ENCODE results near the gene FBXO5. TPM values are rescaled to one million over a fixed set of nuclear protein-coding genes. Genes with fewer than 3 reads are reported as not detected.
A peak's percentile ranks its signal among the peaks of the same experiment; 100 is the strongest.

The FBXO5 gene
- total and polyA plus RNA-seq, 2 experiments from 2014 or later: 49.6 to 51.2 TPM

- no peaks in the 10 kb centered on the region; the same call in 1 of the 2 replicates for H3F3A ChIP-seq (replicated peaks; ENCODE audit: low read depth)
- peaks cover 71% of the 10 kb centered on the region for H3K36me3 Mint-ChIP-seq (ENCODE audit: low read depth)
- peaks cover 88% of the 10 kb centered on the region for H4K20me1 ChIP-seq (replicated peaks; ENCODE audit: insufficient read depth)
- H3K79me2 ChIP-seq (replicated peaks; ENCODE audit: insufficient read depth): peaks cover 83% of the 10 kb centered on the region
- no peak overlapping the region for H2AFZ ChIP-seq
- peaks cover 69% of the 10 kb centered on the region for H3K36me3 ChIP-seq (ENCODE audit: insufficient read depth)
- no peak for DNase-seq (ENCODE audit: low spot score)
- peaks cover 42% of the 10 kb centered on the region for H3K4me1 Mint-ChIP-seq
- ATAC-seq: no peak
- H3K9me3 Mint-ChIP-seq: no peaks in the 10 kb centered on the region
- H3K27me3 ChIP-seq (ENCODE audit: insufficient read depth): no peaks in the 10 kb centered on the region
- no peak overlapping the region for H3K4me3 ChIP-seq
- peak overlapping the region; percentile 16; the same call in 1 of the 3 replicates for H3K4me3 Mint-ChIP-seq
- H3K9me2 ChIP-seq (ENCODE audit: insufficient read depth): no peaks in the 10 kb centered on the region
- TF ChIP-seq ZNF331 (CRISPR knock-in tag; IDR thresholded peaks at IDR 0.05; ENCODE audit: low read depth) (no peak), STAT1 (IDR thresholded peaks at IDR 0.05; ENCODE audit: unreplicated experiment) (no peak), EZH2 (IDR thresholded peaks at IDR 0.05; ENCODE audit: low read depth, unreplicated experiment) (no peak), CREB1 (CRISPR knock-in tag; IDR thresholded peaks at IDR 0.05; ENCODE audit: low read depth) (no peak), NANOG (IDR thresholded peaks at IDR 0.05; ENCODE audit: borderline replicate concordance) (no peak), REST (IDR thresholded peaks at IDR 0.05; ENCODE audit: unreplicated experiment) (no peak), EZH2phosphoT487 (IDR thresholded peaks at IDR 0.05; ENCODE audit: unreplicated experiment) (no peak), POLR2AphosphoS5 (IDR thresholded peaks at IDR 0.05; ENCODE audit: low read depth) (no peak), ZNF462 (CRISPR knock-in tag; IDR thresholded peaks at IDR 0.05) (no peak)
- TF ChIP-seq, protein P1, sequence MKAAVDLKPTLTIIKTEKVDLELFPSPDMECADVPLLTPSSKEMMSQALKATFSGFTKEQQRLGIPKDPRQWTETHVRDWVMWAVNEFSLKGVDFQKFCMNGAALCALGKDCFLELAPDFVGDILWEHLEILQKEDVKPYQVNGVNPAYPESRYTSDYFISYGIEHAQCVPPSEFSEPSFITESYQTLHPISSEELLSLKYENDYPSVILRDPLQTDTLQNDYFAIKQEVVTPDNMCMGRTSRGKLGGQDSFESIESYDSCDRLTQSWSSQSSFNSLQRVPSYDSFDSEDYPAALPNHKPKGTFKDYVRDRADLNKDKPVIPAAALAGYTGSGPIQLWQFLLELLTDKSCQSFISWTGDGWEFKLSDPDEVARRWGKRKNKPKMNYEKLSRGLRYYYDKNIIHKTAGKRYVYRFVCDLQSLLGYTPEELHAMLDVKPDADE (IDR thresholded peaks at IDR 0.05): no peak
- H3K27me3 Mint-ChIP-seq (ENCODE audit: insufficient read depth, low read depth, poor library complexity): peaks cover 2% of the 10 kb centered on the region
- H3K4me2 ChIP-seq: 0 out of 2 replicates have a peak overlapping the region, but pooled peaks have one; percentile 23
- H3K27ac ChIP-seq (ENCODE audit: low read depth): no peak overlapping the region
- no peak overlapping the region for H3K27ac Mint-ChIP-seq
- H3K4me1 ChIP-seq (ENCODE audit: insufficient read depth): peaks cover 34% of the 10 kb centered on the region
These were observed 7.5 kb downstream of the FBXO5 start for GRCh38 chr6:152975204-152975915.
